CD14-positive monocyte (primary cell): ENCODE data around the gene LRBA. TPM values are rescaled to one million over a fixed set of nuclear protein-coding genes. Genes with fewer than 3 reads are reported as not detected.

Experiments used
- DNase-seq, 3 donors: peaks; one replicate each; pipeline ENCODE4 v3.0.0-alpha.2; 2011 to 2022
- H2AFZ ChIP-seq: 2 replicates; pipeline ENCODE4 v1.6.0; 2012; ENCODE audit warnings: mild to moderate bottlenecking, low read depth, low read length, inconsistent platforms; ENCODE audit not compliant: insufficient read depth, poor library complexity, severe bottlenecking
- H3K27ac ChIP-seq, 2 donors: 1 replicate in 1 of 2; 2 replicates in 1 of 2; pipeline ENCODE4 v1.5.1; 2012 to 2013; ENCODE audit warnings: low read length in 2 of 2, control low read depth in 1 of 2, inconsistent platforms in 1 of 2, low read depth in 1 of 2, mild to moderate bottlenecking in 1 of 2
- H3K27me3 ChIP-seq, 2 donors: one replicate each; pipeline versions ENCODE4 v1.6.0 to v1.6.1; 2011 to 2013; ENCODE audit warnings: low read length in 2 of 2; ENCODE audit not compliant: control insufficient read depth in 2 of 2, insufficient read depth in 2 of 2
- H3K36me3 ChIP-seq, 2 donors: replicated peaks in 1 of 2; 1 replicate in 1 of 2; 2 replicates in 1 of 2; pipeline versions ENCODE4 v1.5.1 to v1.6.1; 2012 to 2013; ENCODE audit warnings: low read length in 2 of 2, control low read depth in 1 of 2, inconsistent platforms in 1 of 2, mild to moderate bottlenecking in 1 of 2; ENCODE audit not compliant: insufficient read depth in 2 of 2, control insufficient read depth in 1 of 2
- H3K4me1 ChIP-seq, 2 donors: 1 replicate in 1 of 2; 2 replicates in 1 of 2; pipeline versions ENCODE4 v1.5.1 to v1.6.1; 2012 to 2013; ENCODE audit warnings: low read length in 2 of 2, control low read depth in 1 of 2, inconsistent platforms in 1 of 2, mild to moderate bottlenecking in 1 of 2, moderate library complexity in 1 of 2; ENCODE audit not compliant: insufficient read depth in 2 of 2, control insufficient read depth in 1 of 2
- H3K4me2 ChIP-seq: replicated peaks from 2 replicates; pipeline ENCODE3; 2012; ENCODE audit warnings: low read length, moderate library complexity, mild to moderate bottlenecking; ENCODE audit not compliant: poor library complexity, severe bottlenecking; ENCODE audit errors: extremely low read depth
- H3K4me3 ChIP-seq, 3 experiments: fragments of 200-600 bp in 1 of 3; sonication (generic) in 1 of 3; replicated peaks in 1 of 3; 1 replicate in 2 of 3; 2 replicates in 1 of 3; pipeline ENCODE4 v1.5.1; 2011 to 2013; ENCODE audit warnings: low read length in 3 of 3, mild to moderate bottlenecking in 3 of 3, control low read depth in 2 of 3, low read depth in 2 of 3, inconsistent platforms in 1 of 3, moderate library complexity in 1 of 3
- H3K79me2 ChIP-seq: 2 replicates; pipeline ENCODE4 v1.6.0; 2012; ENCODE audit warnings: mild to moderate bottlenecking, control low read depth, inconsistent platforms, low read length, moderate library complexity; ENCODE audit not compliant: insufficient read depth
- H3K9ac ChIP-seq: 2 replicates; pipeline ENCODE4 v1.6.0; 2017; ENCODE audit warnings: low read length, mild to moderate bottlenecking; ENCODE audit not compliant: insufficient read depth, poor library complexity, severe bottlenecking
- H3K9me3 ChIP-seq, 2 donors: replicated peaks in 1 of 2; 1 replicate in 1 of 2; 2 replicates in 1 of 2; pipeline versions ENCODE4 v1.5.1 to v1.6.1; 2012 to 2013; ENCODE audit warnings: low read length in 2 of 2, control low read depth in 1 of 2; ENCODE audit not compliant: control insufficient read depth in 1 of 2, insufficient read depth in 1 of 2
- H4K20me1 ChIP-seq: 2 replicates; pipeline ENCODE4 v1.6.0; 2012; ENCODE audit warnings: mild to moderate bottlenecking, low read length, control low read depth, moderate library complexity; ENCODE audit not compliant: insufficient read depth
- H3K27ac Mint-ChIP-seq, 7 donors: one replicate each; pipeline ENCODE4 v1.8.0; 2020; ENCODE audit warnings: mild to moderate bottlenecking in 7 of 7, mixed read lengths in 7 of 7, moderate library complexity in 6 of 7, inconsistent platforms in 2 of 7
- H3K27me3 Mint-ChIP-seq, 3 donors: one replicate each; pipeline ENCODE4 v1.8.0; 2021 to 2022; ENCODE audit warnings: low read depth in 3 of 3, mild to moderate bottlenecking in 3 of 3, mixed read lengths in 3 of 3, moderate library complexity in 3 of 3, inconsistent platforms in 1 of 3
- H3K36me3 Mint-ChIP-seq, 2 donors: one replicate each; pipeline ENCODE4 v1.8.0; 2020; ENCODE audit warnings: mixed read lengths in 2 of 2, inconsistent platforms in 1 of 2, mild to moderate bottlenecking in 1 of 2
- H3K4me1 Mint-ChIP-seq: one replicate; pipeline ENCODE4 v1.8.0; 2020; ENCODE audit warnings: mild to moderate bottlenecking, mixed read lengths
- H3K4me3 Mint-ChIP-seq, 2 donors: one replicate each; pipeline ENCODE4 v1.8.0; 2020; ENCODE audit warnings: mild to moderate bottlenecking in 2 of 2, mixed read lengths in 2 of 2, moderate library complexity in 1 of 2
- H3K9me3 Mint-ChIP-seq, 7 donors: one replicate each; pipeline ENCODE4 v1.8.0; 2020 to 2022; ENCODE audit warnings: mixed read lengths in 7 of 7, mild to moderate bottlenecking in 6 of 7, moderate library complexity in 6 of 7, inconsistent platforms in 2 of 7
- WGBS: methylation state at CpG from one replicate; pipeline ENCODE4 v1.1.5; 2013; ENCODE audit warnings: missing lambda C conversion rate; ENCODE audit not compliant: insufficient coverage; 5-methylcytosine and 5-hydroxymethylcytosine counted together
- intact Hi-C, 2 donors: fragments of 100-400 bp; cut with micrococcal nuclease; formaldehyde crosslinking; loops; one replicate each; pipeline versions ENCODE4 v1.15.0 to v1.15.1; 2023
- polyA plus RNA-seq, 3 donors: library from polyadenylated mRNA; depleted of rRNA in 1 of 3; unstranded in 2 of 3; stranded (reverse) in 1 of 3; fragments of 300-500 nt in 2 of 3; fragments of >200 nt in 1 of 3; fragmentation: Illumina TruSeq in 2 of 3; gene quantifications; 1 replicate in 2 of 3; 2 replicates in 1 of 3; pipeline ENCODE4 v1.2.3, GENCODE V29; 2012 to 2021
- TF ChIP-seq, protein P1 (sequence below): fragments of 200-600 bp; IDR thresholded peaks from one replicate; pipeline ENCODE4 v1.8.0; 2022; ENCODE audit warnings: antibody characterized with exemption, mild to moderate bottlenecking

LRBA gene
- polyA plus RNA-seq, 3 donors, result 1.5 to 5.5 (median 4.4) TPM

DNA sequence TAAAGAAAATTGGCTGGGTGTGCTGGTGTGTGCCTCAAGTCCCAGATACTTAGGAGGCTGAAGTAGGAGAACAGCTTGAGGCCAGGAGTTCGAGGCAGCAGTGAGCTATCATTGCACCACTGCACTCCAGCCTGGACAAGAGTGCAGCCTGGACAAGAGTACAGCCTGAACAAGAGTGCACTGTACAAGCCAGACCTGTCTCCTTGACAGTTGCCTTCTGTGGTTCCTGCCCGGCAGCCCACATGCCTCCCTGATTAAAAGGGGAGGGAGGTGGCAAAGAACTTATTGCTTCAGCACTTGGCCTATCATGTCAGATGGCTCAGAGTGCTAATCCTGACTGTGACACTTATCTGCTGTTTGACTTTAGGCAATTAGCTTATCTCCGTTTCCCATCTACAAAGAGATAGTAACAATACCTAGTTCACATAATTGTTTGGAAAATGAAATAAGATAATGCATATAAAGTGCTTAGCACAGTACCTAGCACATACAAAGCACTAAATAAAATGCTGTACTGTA is 687.8 kb downstream of the LRBA start:
- H3K27me3 ChIP-seq, result no peaks in the 10 kb centered on the region
- peaks cover 0 to 3% (median 0%) of the 10 kb centered on the region in 3 donors for H3K27me3 Mint-ChIP-seq
- no peak overlapping the region for H3K4me3 Mint-ChIP-seq
- DNase-seq, result no peak
- H3K4me1 ChIP-seq, result no peaks in the 10 kb centered on the region
- H3K9ac ChIP-seq, result no peak overlapping the region
- no peak overlapping the region for H3K4me2 ChIP-seq
- H3K9me3 ChIP-seq, result no peaks in the 10 kb centered on the region
- no peak overlapping the region for H3K4me3 ChIP-seq
- H3K36me3 Mint-ChIP-seq, result peaks cover 0 to 3% of the 10 kb centered on the region in 2 donors
- TF ChIP-seq, protein P1, sequence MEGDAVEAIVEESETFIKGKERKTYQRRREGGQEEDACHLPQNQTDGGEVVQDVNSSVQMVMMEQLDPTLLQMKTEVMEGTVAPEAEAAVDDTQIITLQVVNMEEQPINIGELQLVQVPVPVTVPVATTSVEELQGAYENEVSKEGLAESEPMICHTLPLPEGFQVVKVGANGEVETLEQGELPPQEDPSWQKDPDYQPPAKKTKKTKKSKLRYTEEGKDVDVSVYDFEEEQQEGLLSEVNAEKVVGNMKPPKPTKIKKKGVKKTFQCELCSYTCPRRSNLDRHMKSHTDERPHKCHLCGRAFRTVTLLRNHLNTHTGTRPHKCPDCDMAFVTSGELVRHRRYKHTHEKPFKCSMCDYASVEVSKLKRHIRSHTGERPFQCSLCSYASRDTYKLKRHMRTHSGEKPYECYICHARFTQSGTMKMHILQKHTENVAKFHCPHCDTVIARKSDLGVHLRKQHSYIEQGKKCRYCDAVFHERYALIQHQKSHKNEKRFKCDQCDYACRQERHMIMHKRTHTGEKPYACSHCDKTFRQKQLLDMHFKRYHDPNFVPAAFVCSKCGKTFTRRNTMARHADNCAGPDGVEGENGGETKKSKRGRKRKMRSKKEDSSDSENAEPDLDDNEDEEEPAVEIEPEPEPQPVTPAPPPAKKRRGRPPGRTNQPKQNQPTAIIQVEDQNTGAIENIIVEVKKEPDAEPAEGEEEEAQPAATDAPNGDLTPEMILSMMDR, result no peak
- no peak overlapping the region for H3K27ac ChIP-seq
- H2AFZ ChIP-seq, result no peak overlapping the region
- no peaks in the 10 kb centered on the region for H3K4me1 Mint-ChIP-seq
- H3K36me3 ChIP-seq, result no peaks in the 10 kb centered on the region
- no peaks in the 10 kb centered on the region for H3K79me2 ChIP-seq
- 84% methylated on average over 2 of the region's 3 CpGs for WGBS
- no peaks in the 10 kb centered on the region for H4K20me1 ChIP-seq
- intact Hi-C loops, result no loop called here
- no peaks in the 10 kb centered on the region for H3K9me3 Mint-ChIP-seq
- H3K27ac Mint-ChIP-seq, result no peak overlapping the region

- Histone ChIP-seq H3K4me1 (no peaks in the 10 kb centered on the region), H3K9ac (no peak overlapping the region), H3K36me3 (no peaks in the 10 kb centered on the region), H4K20me1 (no peaks in the 10 kb centered on the region), H3K27ac (no peak overlapping the region), H2AFZ (no peak overlapping the region), H3K4me2 (no peak overlapping the region), H3K79me2 (no peaks in the 10 kb centered on the region), H3K4me3 (no peak overlapping the region), H3K9me3 (no peaks in the 10 kb centered on the region), H3K27me3 (no peaks in the 10 kb centered on the region)
- no peak for DNase-seq
- no peaks in the 10 kb centered on the region for H3K4me1 Mint-ChIP-seq
- no peaks in the 10 kb centered on the region for H3K9me3 Mint-ChIP-seq
- no peak overlapping the region for H3K27ac Mint-ChIP-seq
- peaks cover 0 to 3% (median 0%) of the 10 kb centered on the region in 3 donors for H3K27me3 Mint-ChIP-seq
- peaks cover 0 to 3% of the 10 kb centered on the region in 2 donors for H3K36me3 Mint-ChIP-seq
- TF ChIP-seq, protein P1, result no peak
- intact Hi-C loops, result no loop called here
- WGBS, result no CpG with 5 or more reads among the region's 2 CpGs
- no peak overlapping the region for H3K4me3 Mint-ChIP-seq
These were observed 689.2 kb downstream of the LRBA start for GRCh38 chr4:150325872-150326271.
